ENCODE results near the gene CHMP4B. TPM values are rescaled to one million over a fixed set of nuclear protein-coding genes. Genes with fewer than 3 reads are reported as not detected.

Gene CHMP4B
- total and polyA plus RNA-seq, 7 donors, result 72.5 to 267 (median 151) TPM

DNA sequence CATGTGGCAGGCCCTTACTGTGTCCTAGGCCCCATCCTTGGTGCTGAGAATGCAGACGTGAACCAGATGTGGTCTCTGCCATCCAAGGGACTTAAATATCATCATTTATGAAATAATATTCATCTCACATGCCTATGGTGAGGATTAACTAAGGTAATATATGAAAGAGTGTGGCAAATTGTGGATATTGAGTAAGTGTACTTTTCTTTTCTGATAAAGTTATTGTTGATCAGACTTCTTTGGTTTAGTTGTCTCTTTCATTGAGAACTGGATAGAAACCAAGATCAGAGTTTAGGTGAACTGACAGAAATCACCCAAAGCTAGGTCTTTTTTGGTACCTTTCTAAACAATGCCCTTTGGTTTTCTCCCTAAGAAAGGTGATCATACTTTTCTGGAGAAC is 5.0 kb downstream of the CHMP4B start:
- Histone ChIP-seq H3K4me1 (peaks cover 62% of the 10 kb centered on the region), H3K4me3 (no peak overlapping the region), H3K36me3 (ENCODE audit: insufficient read depth in 1 of 2, low read depth in 1 of 2) (peaks cover 4 to 6% of the 10 kb centered on the region in 2 donors), H3K9me3 (no peaks in the 10 kb centered on the region), H3K27ac (no peak overlapping the region), H3K27me3 (ENCODE audit: insufficient read depth in 3 of 3, low read length in 2 of 3) (no peaks in the 10 kb centered on the region)
- DNase-seq (no peak), ATAC-seq (no peak)
- TF ChIP-seq, protein P1, sequence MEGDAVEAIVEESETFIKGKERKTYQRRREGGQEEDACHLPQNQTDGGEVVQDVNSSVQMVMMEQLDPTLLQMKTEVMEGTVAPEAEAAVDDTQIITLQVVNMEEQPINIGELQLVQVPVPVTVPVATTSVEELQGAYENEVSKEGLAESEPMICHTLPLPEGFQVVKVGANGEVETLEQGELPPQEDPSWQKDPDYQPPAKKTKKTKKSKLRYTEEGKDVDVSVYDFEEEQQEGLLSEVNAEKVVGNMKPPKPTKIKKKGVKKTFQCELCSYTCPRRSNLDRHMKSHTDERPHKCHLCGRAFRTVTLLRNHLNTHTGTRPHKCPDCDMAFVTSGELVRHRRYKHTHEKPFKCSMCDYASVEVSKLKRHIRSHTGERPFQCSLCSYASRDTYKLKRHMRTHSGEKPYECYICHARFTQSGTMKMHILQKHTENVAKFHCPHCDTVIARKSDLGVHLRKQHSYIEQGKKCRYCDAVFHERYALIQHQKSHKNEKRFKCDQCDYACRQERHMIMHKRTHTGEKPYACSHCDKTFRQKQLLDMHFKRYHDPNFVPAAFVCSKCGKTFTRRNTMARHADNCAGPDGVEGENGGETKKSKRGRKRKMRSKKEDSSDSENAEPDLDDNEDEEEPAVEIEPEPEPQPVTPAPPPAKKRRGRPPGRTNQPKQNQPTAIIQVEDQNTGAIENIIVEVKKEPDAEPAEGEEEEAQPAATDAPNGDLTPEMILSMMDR (IDR thresholded peaks at IDR 0.05), result no peak
- WGBS, 3 donors, result 76 to 91% (median 79%) methylated on average over 1 of the region's 1 CpG
- intact Hi-C loops (cut with DNase I), result no loop called here

DNA sequence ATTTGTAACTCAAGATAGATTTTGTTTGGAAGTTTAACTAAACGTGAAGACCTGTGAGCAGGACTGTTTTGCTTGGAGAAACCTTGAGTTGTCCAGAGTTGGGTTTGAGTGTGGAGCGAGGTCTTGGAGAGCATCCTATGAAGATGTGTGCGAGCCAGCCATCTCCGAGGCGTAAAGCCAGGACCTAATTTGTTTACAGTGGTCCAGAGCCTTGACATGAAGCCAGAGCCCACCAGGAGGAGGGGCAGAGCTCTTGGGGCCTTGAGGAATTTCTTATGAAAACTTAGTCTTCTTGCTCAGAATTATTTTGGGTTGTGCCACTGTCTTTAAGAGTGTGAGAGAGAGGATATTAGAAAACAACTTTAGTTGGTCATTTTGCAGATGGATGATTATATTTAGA is 6.3 kb downstream of the CHMP4B start:
- Histone ChIP-seq H3K4me3 (no peak overlapping the region), H3K9me3 (no peaks in the 10 kb centered on the region), H3K27me3 (ENCODE audit: insufficient read depth in 3 of 3, low read length in 2 of 3) (no peaks in the 10 kb centered on the region), H3K36me3 (ENCODE audit: insufficient read depth in 1 of 2, low read depth in 1 of 2) (peaks cover 4 to 6% of the 10 kb centered on the region in 2 donors), H3K27ac (no peak overlapping the region), H3K4me1 (peaks cover 73% of the 10 kb centered on the region)
- DNase-seq (no peak), ATAC-seq (no peak)
- intact Hi-C loops (cut with DNase I), result no loop called here
- TF ChIP-seq, protein P1 (IDR thresholded peaks at IDR 0.05), result no peak
- 57 to 70% (median 66%) methylated on average over 5 of the region's 5 CpGs for WGBS, 3 donors

DNA sequence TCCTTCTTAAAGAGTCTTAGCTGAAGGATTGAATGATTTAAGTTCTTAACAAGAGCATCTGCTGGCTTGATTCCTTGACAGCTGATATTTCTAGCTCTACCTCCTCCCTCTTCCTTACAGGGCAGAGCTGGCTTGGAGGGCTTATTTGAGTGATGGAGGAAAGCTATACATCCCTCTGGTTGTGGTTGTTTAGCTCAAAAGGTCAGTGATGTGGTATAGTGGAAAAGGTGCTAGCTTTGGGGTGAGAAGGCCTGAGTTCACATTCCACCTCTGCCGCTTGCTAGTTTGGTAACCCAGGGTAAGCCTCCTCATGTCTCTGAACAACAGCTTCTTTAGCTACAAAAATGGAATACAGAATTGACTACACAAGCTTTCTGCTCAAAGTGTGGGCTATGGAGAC is 8.3 kb downstream of the CHMP4B start:
- Histone ChIP-seq H3K36me3 (ENCODE audit: insufficient read depth in 1 of 2, low read depth in 1 of 2) (peaks cover 2 to 6% of the 10 kb centered on the region in 2 donors), H3K9me3 (no peaks in the 10 kb centered on the region), H3K27me3 (ENCODE audit: insufficient read depth in 3 of 3, low read length in 2 of 3) (no peaks in the 10 kb centered on the region), H3K4me1 (peaks cover 67% of the 10 kb centered on the region), H3K27ac (no peak overlapping the region), H3K4me3 (no peak overlapping the region)
- intact Hi-C loops (cut with DNase I), result no loop called here
- WGBS, 3 donors, result 91 to 100% (median 96%) methylated on average over 1 of the region's 1 CpG
- ATAC-seq (no peak), DNase-seq (no peak)
- TF ChIP-seq, protein P1 (IDR thresholded peaks at IDR 0.05), result no peak

DNA sequence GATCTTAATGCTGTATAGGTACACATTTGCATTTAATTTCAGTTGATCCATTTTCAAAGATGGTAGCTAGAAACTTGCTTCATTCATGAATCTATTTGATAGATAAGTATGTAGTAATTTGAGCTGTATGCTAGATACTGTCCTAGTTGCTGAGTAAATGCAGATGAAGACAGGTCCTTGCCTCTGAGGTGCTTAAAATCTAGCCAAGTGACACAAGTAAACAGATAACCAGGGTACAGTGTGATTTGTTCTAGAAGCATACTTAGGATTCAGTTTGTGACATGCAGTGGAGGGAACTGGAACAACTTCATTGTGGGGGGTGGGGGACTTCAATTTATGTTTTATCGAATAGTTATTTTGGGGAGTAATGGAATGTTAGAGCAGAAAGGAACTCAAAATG is 9.2 kb downstream of the CHMP4B start:
- intact Hi-C loops (cut with DNase I), result no loop called here
- no peak overlapping the region for H3K27ac ChIP-seq
- no peaks in the 10 kb centered on the region for H3K27me3 ChIP-seq (ENCODE audit: insufficient read depth in 3 of 3, low read length in 2 of 3)
- H3K9me3 ChIP-seq, result no peaks in the 10 kb centered on the region
- H3K4me1 ChIP-seq, result peaks cover 60% of the 10 kb centered on the region
- TF ChIP-seq, protein P1 (IDR thresholded peaks at IDR 0.05), result no peak
- DNase-seq (no peak), ATAC-seq (peak in 3 of 4 donors; percentile 25 to 56 (median 51))
- 52 to 78% (median 68%) methylated on average over 1 of the region's 1 CpG for WGBS, 3 donors
- peaks cover 0 to 5% of the 10 kb centered on the region in 2 donors for H3K36me3 ChIP-seq (ENCODE audit: insufficient read depth in 1 of 2, low read depth in 1 of 2)
- H3K4me3 ChIP-seq, result no peak overlapping the region

DNA sequence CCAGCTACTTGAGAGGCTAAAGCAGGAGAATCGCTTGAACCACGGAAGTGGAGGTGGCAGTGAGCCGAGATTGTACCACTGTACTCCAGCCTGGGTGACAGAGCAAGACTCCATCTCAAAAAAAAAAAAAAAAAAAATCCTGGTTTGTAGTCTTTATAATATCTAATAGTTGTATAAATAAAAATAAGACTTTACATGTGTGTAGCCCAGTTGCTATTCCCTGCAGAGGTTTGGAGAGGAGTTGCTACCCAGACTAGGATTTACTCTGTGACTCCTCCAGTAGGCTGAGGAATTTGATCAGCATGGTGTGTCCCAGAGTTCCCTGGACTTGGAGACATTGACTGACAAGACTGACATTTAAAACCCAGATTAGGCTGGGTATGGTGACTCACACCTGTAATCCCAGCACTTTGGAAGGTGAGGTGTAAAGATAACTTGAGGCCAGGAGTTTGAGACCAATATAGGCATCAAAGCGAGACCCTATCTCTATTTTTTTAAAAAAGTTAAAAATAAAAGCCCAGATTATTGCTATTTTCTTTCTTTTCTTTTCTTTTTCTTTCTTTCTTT is 10.2 kb downstream of the CHMP4B start:
- ATAC-seq, result peak in 3 of 4 donors; percentile 31 to 46 (median 35)
- Histone ChIP-seq H3K27ac (no peak overlapping the region), H3K9me3 (no peaks in the 10 kb centered on the region), H3K27me3 (ENCODE audit: insufficient read depth in 3 of 3, low read length in 2 of 3) (no peaks in the 10 kb centered on the region), H3K4me3 (no peak overlapping the region), H3K36me3 (ENCODE audit: insufficient read depth in 1 of 2, low read depth in 1 of 2) (no peaks in the 10 kb centered on the region), H3K4me1 (peaks cover 66% of the 10 kb centered on the region)
- intact Hi-C loops (cut with DNase I), result no loop called here
- no peak for DNase-seq
- TF ChIP-seq, protein P1 (IDR thresholded peaks at IDR 0.05), result no peak
- 35 to 82% (median 68%) methylated on average over 4 of the region's 4 CpGs for WGBS, 3 donors

Data from psoas muscle (tissue), 8 donors.